A673 (cell line): Measurements from ENCODE around the gene PSMG1.

Experiments used
- CTCF ChIP-seq: fragments of 300-800, 200-600 bp; sonication (generic); conservative IDR thresholded peaks from 2 replicates; pipeline ENCODE4 v1.5.1; 2017; ENCODE audit warnings: low read depth, mild to moderate bottlenecking, antibody characterized with exemption, low read length, moderate library complexity, mixed read lengths
- EZH2 ChIP-seq: fragments of 200-600 bp; sonication (generic); IDR thresholded peaks from 2 replicates; pipeline ENCODE4 v1.6.1; 2017; ENCODE audit warnings: borderline replicate concordance, low read depth, mild to moderate bottlenecking, mixed read lengths, antibody characterized with exemption, low read length; ENCODE audit not compliant: poor library complexity, severe bottlenecking

GRCh38 chr21:39149882-39150281 is 33.4 kb downstream of the PSMG1 start:
- no peak for TF ChIP-seq CTCF
- no peak for TF ChIP-seq EZH2
